Fibroblast of skin of abdomen (primary cell): ENCODE data around the gene CIAPIN1.

Source experiments
- DNase-seq: peaks from one replicate; pipeline ENCODE4 v3.0.0-alpha.2; 2013

The CIAPIN1 gene

DNA sequence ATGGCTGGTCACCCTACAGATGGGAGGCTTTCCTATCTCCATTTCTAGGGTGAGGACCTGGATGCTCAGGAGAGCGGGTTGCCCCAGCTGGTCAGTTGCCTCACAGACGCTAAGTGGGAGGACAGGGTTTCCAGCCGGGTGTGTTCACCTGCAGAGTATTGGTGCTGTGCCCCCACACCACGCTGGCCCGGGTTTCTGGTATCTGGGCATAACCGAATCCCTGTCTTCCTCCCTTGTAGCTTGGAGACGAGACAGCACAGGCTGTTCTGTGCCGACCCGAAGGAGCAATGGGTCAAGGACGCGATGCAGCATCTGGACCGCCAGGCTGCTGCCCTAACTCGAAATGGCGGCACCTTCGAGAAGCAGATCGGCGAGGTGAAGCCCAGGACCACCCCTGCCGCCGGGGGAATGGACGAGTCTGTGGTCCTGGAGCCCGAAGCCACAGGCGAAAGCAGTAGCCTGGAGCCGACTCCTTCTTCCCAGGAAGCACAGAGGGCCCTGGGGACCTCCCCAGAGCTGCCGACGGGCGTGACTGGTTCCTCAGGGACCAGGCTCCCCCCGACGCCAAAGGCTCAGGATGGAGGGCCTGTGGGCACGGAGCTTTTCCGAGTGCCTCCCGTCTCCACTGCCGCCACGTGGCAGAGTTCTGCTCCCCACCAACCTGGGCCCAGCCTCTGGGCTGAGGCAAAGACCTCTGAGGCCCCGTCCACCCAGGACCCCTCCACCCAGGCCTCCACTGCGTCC, 65.2 kb downstream of the CIAPIN1 start:
- no peak for DNase-seq

DNA sequence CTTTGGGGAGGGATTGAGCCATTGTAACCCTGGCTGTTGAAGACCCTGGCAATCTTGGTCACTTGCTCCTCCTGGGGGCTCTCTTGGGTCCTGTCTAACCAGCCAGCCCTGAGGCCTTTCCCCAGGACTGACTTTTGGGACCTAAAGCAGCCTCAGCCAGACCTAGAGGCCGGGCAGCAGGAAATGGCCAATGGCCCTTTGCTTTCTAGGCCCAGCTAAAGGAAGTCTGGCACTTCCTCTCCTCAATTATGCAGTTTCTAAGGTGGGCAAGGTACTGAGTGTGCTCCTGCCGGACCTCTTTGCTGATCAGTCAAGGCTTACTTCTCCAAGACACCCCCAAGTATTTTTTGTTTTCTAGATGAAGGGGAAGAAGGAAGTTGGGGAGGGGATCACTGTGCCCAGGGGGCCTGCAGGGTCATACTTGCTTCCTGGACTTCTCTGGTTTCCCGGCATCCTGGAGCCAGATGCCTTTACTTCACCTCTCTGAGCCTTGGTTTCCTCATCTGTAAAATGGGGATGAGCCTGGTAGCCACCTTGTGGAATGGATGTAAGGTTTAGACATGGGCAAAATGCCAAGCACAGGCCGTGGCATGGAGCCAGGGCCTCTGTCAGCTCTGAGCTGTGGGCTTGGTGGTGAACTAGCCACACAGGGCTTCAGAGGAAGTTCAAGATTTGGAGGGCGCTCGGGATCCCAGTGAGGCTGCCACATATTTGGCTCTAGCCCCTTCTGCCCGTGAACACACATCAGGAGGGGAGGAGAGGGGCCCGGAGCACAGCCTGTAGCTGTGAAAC, 66.3 kb downstream of the CIAPIN1 start:
- DNase-seq: no peak

- no peak for DNase-seq
Observed at GRCh38 chr16:57379579-57379978, 67.6 kb downstream of the CIAPIN1 start.
